HepG2 (cell line): ENCODE measurements around the gene PRSS27. TPM values are rescaled to one million over a fixed set of nuclear protein-coding genes. Genes with fewer than 3 reads are reported as not detected.
"Not testable (repeated sequence)": the region's sequence is repeated elsewhere in the genome, so short reads cannot be mapped to it uniquely, and the experiment has no call there.

Experiments used
- ATAC-seq: fragments of 200-7000 bp; cut with Tn5 transposase; 3 replicates; pipeline ENCODE4 v1.9.1; 2020; ENCODE audit warnings: mild to moderate bottlenecking, moderate library complexity
- BruUV-seq: library from RNA; stranded (reverse); fragments of 400-500 nt; replicated peaks from 2 replicates; lab custom pipeline; 2021; lab: Mats Ljungman, UMichigan
- CTCF ChIA-PET: fragments of 300-600 bp; formaldehyde crosslinking; extraction: SDS; loops from one replicate; lab custom pipeline; 2021; ENCODE audit warnings: low total read pairs, inconsistent platforms, low intra/inter-chr PET ratio; lab: Yijun Ruan, JAX
- POLR2A ChIA-PET: fragments of 350-600 bp; sonication (Branson Sonifier 250); formaldehyde crosslinking; loops from one replicate; lab custom pipeline; 2020; ENCODE audit warnings: antibody characterized with exemption, inconsistent platforms; lab: Yijun Ruan, JAX
- DNase-seq: peaks from one replicate; pipeline ENCODE4 v3.0.0-alpha.2; 2015; ENCODE audit warnings: low spot score
- FAIRE-seq: peaks from 3 replicates; lab custom pipeline; 2011; peaks lifted over from hg19 to GRCh38; lab: Jason Lieb, UNC
- H2AFZ ChIP-seq: one replicate; pipeline ENCODE4 v1.6.1; 2011; ENCODE audit warnings: low read length, inconsistent platforms
- H3K27ac ChIP-seq: fragments of 300-600 bp; 3 replicates; pipeline ENCODE4 v1.8.0; 2011; ENCODE audit warnings: mixed run types, mild to moderate bottlenecking, mixed read lengths, low read length, inconsistent platforms; ENCODE audit not compliant: insufficient read depth; ENCODE audit errors: extremely low read length
- H3K27me3 ChIP-seq, 2 experiments: fragments of 200-600 bp in 1 of 2; 2 replicates in 1 of 2; 3 replicates in 1 of 2; pipeline versions ENCODE4 v1.6.0 to v1.8.0; 2011; ENCODE audit warnings: low read length in 2 of 2, mild to moderate bottlenecking in 2 of 2, moderate library complexity in 2 of 2, inconsistent platforms in 1 of 2; ENCODE audit not compliant: insufficient read depth in 2 of 2, control insufficient read depth in 1 of 2
- H3K36me3 ChIP-seq, 2 experiments: fragments of 200-600 bp in 1 of 2; replicated peaks in 1 of 2; 2 replicates in 1 of 2; 3 replicates in 1 of 2; pipeline versions ENCODE4 v1.5.1 to v1.8.0; 2011; ENCODE audit warnings: low read length in 2 of 2, inconsistent platforms in 1 of 2; ENCODE audit not compliant: insufficient read depth in 2 of 2, control insufficient read depth in 1 of 2
- H3K4me1 ChIP-seq: 2 replicates; pipeline ENCODE4 v1.5.1; 2012; ENCODE audit warnings: low read length, inconsistent platforms; ENCODE audit not compliant: insufficient read depth
- H3K4me2 ChIP-seq: 2 replicates; pipeline ENCODE4 v1.6.0; 2011; ENCODE audit warnings: low read depth, low read length, inconsistent platforms
- H3K4me3 ChIP-seq, 3 experiments: fragments of 200-600 bp in 1 of 3; sonication (generic), shearing (Covaris generic) in 1 of 3; replicated peaks in 1 of 3; 2 replicates each; pipeline ENCODE4 v1.5.1; 2011 to 2016; ENCODE audit warnings: low read length in 3 of 3, inconsistent platforms in 2 of 3, low read depth in 2 of 3, mild to moderate bottlenecking in 2 of 3, control low read depth in 1 of 3, mixed read lengths in 1 of 3; ENCODE audit not compliant: insufficient read depth in 1 of 3
- H3K79me2 ChIP-seq: one replicate; pipeline ENCODE4 v1.6.1; 2011; ENCODE audit warnings: low read length, inconsistent platforms; ENCODE audit not compliant: insufficient read depth
- H3K9ac ChIP-seq: 2 replicates; pipeline ENCODE4 v1.6.0; 2011; ENCODE audit warnings: mild to moderate bottlenecking, low read depth, low read length, inconsistent platforms; ENCODE audit not compliant: insufficient read depth
- H3K9me3 ChIP-seq: 2 replicates; pipeline ENCODE4 v1.5.1; 2012; ENCODE audit warnings: mild to moderate bottlenecking, low read length
- H4K20me1 ChIP-seq: 2 replicates; pipeline ENCODE4 v1.6.0; 2011; ENCODE audit warnings: inconsistent platforms, mild to moderate bottlenecking, low read length, moderate library complexity; ENCODE audit not compliant: insufficient read depth
- CREB1 ChIP-seq, 2 experiments: fragments of 450-650 bp in 1 of 2; IDR thresholded peaks; 2 replicates each; pipeline ENCODE4 v1.6.1; 2016 to 2017; ENCODE audit warnings: control low read depth in 1 of 2, mild to moderate bottlenecking in 1 of 2, missing compliant biosample characterization in 1 of 2, missing genetic modification characterization in 1 of 2
- CTCF ChIP-seq: sonication (generic); formaldehyde crosslinking; IDR thresholded peaks from 2 replicates; pipeline ENCODE4 v1.5.0; 2020; ENCODE audit warnings: mild to moderate bottlenecking, missing genetic modification reagents, moderate library complexity
- KAT7 ChIP-seq: IDR thresholded peaks from 2 replicates; pipeline ENCODE4 v1.6.1; 2018; ENCODE audit warnings: borderline replicate concordance, missing compliant biosample characterization
- RAD21 ChIP-seq: fragments of 450-650 bp; formaldehyde crosslinking; IDR thresholded peaks from 2 replicates; pipeline ENCODE4 v1.5.0; 2020; ENCODE audit warnings: mild to moderate bottlenecking
- SAP130 ChIP-seq: IDR thresholded peaks from 2 replicates; pipeline ENCODE4 v1.6.1; 2016; ENCODE audit warnings: low read depth
- SMC3 ChIP-seq: IDR thresholded peaks from 2 replicates; pipeline ENCODE4 v1.6.1; 2011; ENCODE audit warnings: low read length, improper control_type of control experiment
- STAG1 ChIP-seq: sonication (generic); formaldehyde crosslinking; IDR thresholded peaks from 2 replicates; pipeline ENCODE4 v1.4.0; 2020; ENCODE audit warnings: missing genetic modification reagents
- ZGPAT ChIP-seq: IDR thresholded peaks from 2 replicates; pipeline ENCODE4 v1.6.1; 2016; ENCODE audit warnings: mild to moderate bottlenecking
- WGBS: methylation state at CpG from one replicate; pipeline ENCODE4 v1.1.6; 2017; ENCODE audit warnings: low lambda C conversion rate; 5-methylcytosine and 5-hydroxymethylcytosine counted together
- in situ Hi-C: cut with HindIII; loops from 2 replicates; pipeline ENCODE4 v1.10.0; 2017; ENCODE audit warnings: low pct_unique_long_range_greater_than_20kb; ENCODE audit not compliant: extremely low pct_ligation_motif_present
- intact Hi-C: fragments of 100-400 bp; cut with micrococcal nuclease; formaldehyde crosslinking; loops from one replicate; pipeline ENCODE4 v1.10.0; 2022; ENCODE audit not compliant: unreplicated experiment
- polyA plus RNA-seq, 8 experiments: library from polyadenylated mRNA; depleted of rRNA in 3 of 8; stranded (reverse) in 7 of 8; unstranded in 1 of 8; fragments of >200 nt; fragmentation: Illumina TruSeq in 4 of 8; extraction: Trizol in 4 of 8; gene quantifications; 2 replicates each; pipeline versions ENCODE4 v1.2.1 to v1.2.3, GENCODE V29; 2011 to 2016; ENCODE audit warnings: low read depth in 4 of 8, missing spikeins in 1 of 8, mixed read lengths in 1 of 8; ENCODE audit not compliant: insufficient read depth in 1 of 8
- total RNA-seq, 5 experiments: library from RNA; depleted of rRNA; stranded (reverse); fragments of >200 nt; fragmentation: Illumina TruSeq; extraction: Trizol; gene quantifications; 2 replicates each; pipeline ENCODE4 v1.2.3, GENCODE V29; 2016; ENCODE audit warnings: low read depth in 1 of 5

The PRSS27 gene
- total and polyA plus RNA-seq, 2 of the 13 experiments (the other 11 are each of a cell fraction or from before 2014, with no cell fraction given) = 0.20 to 0.73 TPM

- 0 out of 2 replicates have a peak, but pooled peaks have one; percentile 22 for TF ChIP-seq ZGPAT (CRISPR knock-in tag)
- peak; percentile 35; the same call in 1 of the 2 replicates for TF ChIP-seq SAP130 (CRISPR knock-in tag)
- not testable (repeated sequence) for TF ChIP-seq CREB1 (IDR thresholded peaks at IDR 0.05)
- TF ChIP-seq CREB1 (CRISPR knock-in tag; IDR thresholded peaks at IDR 0.05) = peak; percentile 46; the same call in 1 of the 2 replicates
- TF ChIP-seq STAG1 (CRISPR knock-in tag) = peak; percentile 73
- TF ChIP-seq RAD21 (CRISPR knock-in tag) = 0 out of 2 replicates have a peak, but pooled peaks have one; percentile 17
- TF ChIP-seq KAT7 (CRISPR knock-in tag) = 0 out of 2 replicates have a peak, but pooled peaks have one; percentile 41
- TF ChIP-seq CTCF = peak; percentile 79
- TF ChIP-seq SMC3 = peak; percentile 31; the same call in 1 of the 2 replicates
Observed at GRCh38 chr16:2670017-2670416, 50.0 kb downstream of the PRSS27 start (continued).

GRCh38 chr16:2669587-2669986 lies 50.4 kb downstream of the PRSS27 start:
- H4K20me1 ChIP-seq, H3K27ac ChIP-seq, H3K27me3 ChIP-seq, ATAC-seq, H2AFZ ChIP-seq, H3K4me3 ChIP-seq, intact Hi-C loops, BruUV-seq, POLR2A ChIA-PET, CTCF ChIA-PET, DNase-seq, FAIRE-seq, H3K9me3 ChIP-seq, H3K36me3 ChIP-seq, in situ Hi-C loops, H3K9ac ChIP-seq: not testable (repeated sequence)
- Histone ChIP-seq H3K4me1 (peaks cover 18% of the 10 kb centered on the region), H3K4me2 (0 out of 2 replicates have a peak overlapping the region, but pooled peaks have one; percentile 32), H3K79me2 (peaks cover 11% of the 10 kb centered on the region)
- 82% methylated on average over 10 of the region's 10 CpGs for WGBS

- FAIRE-seq, CTCF ChIA-PET, POLR2A ChIA-PET, H3K4me2 ChIP-seq, H3K27me3 ChIP-seq, H3K36me3 ChIP-seq, in situ Hi-C loops, H3K9me3 ChIP-seq, H3K4me1 ChIP-seq, H3K27ac ChIP-seq, DNase-seq, BruUV-seq, ATAC-seq, intact Hi-C loops, H3K79me2 ChIP-seq, H3K4me3 ChIP-seq, H4K20me1 ChIP-seq, H3K9ac ChIP-seq, H2AFZ ChIP-seq: not testable (repeated sequence)
- WGBS = 88% methylated on average over 6 of the region's 7 CpGs
Observed at GRCh38 chr16:2666671-2667070, 53.4 kb downstream of the PRSS27 start.
